ENCODE measurements around the gene LMAN1L. TPM values are rescaled to one million over a fixed set of nuclear protein-coding genes. Genes with fewer than 3 reads are reported as not detected.

LMAN1L gene
- total RNA-seq, 1 experiment from 2014 or later: not detected

GRCh38 chr15:74836846-74837245, 24.2 kb downstream of the LMAN1L start:
- H3K36me3 ChIP-seq (ENCODE audit: low read depth, low read length): no peaks in the 10 kb centered on the region
- no peaks in the 10 kb centered on the region for H4K20me1 ChIP-seq (ENCODE audit: low read length)
- intact Hi-C loops (cut with micrococcal nuclease): no loop called here
- H3K9me2 ChIP-seq (replicated peaks; ENCODE audit: low read length): no peaks in the 10 kb centered on the region
- DNase-seq (no peak), ATAC-seq (no peak)
- 0 out of 2 replicates have a peak, but pooled peaks cover 2% of the 10 kb centered on the region for H3K79me2 ChIP-seq (ENCODE audit: low read length)
- H3K4me1 ChIP-seq (ENCODE audit: insufficient read depth, low read length): peaks cover 2% of the 10 kb centered on the region
- H3K27ac ChIP-seq (ENCODE audit: low read length): no peak overlapping the region
- H3K9me3 ChIP-seq (ENCODE audit: low read length): no peaks in the 10 kb centered on the region
- CTCF ChIA-PET: interaction anchor here (0.7 kb wide), 1 partner anchor 47 kb away, joined by 3 read pairs; no protein-coding TSS in a partner anchor
- POLR2A ChIA-PET (ENCODE audit: unreplicated experiment): no interaction called here
- H3K4me2 ChIP-seq (ENCODE audit: low read length): no peak overlapping the region
- H3K4me3 ChIP-seq (ENCODE audit: low read length): no peak overlapping the region
- H2AFZ ChIP-seq (ENCODE audit: low read length): no peak overlapping the region
- no peaks in the 10 kb centered on the region for H3F3A ChIP-seq (ENCODE audit: low read length, unreplicated experiment)
- TF ChIP-seq EZH2 (IDR thresholded peaks at IDR 0.05; ENCODE audit: low read length, unreplicated experiment) (no peak), CTCF (conservative IDR thresholded peaks at IDR 0.05; ENCODE audit: low read depth, low read length) (no peak), EZH2phosphoT487 (IDR thresholded peaks at IDR 0.05; ENCODE audit: borderline replicate concordance, low read length) (no peak)
- H3K9ac ChIP-seq (ENCODE audit: low read length): no peak overlapping the region
- no peaks in the 10 kb centered on the region for H3K27me3 ChIP-seq (ENCODE audit: low read length)
- no TSS peak for BruUV-seq (replicated peaks)

- ChIA-PET POLR2A (ENCODE audit: unreplicated experiment) (no interaction called here), CTCF (no interaction called here)
- H3K27ac ChIP-seq (ENCODE audit: low read length): no peak overlapping the region
- no peak overlapping the region for H3K9ac ChIP-seq (ENCODE audit: low read length)
- BruUV-seq (replicated peaks): no TSS peak
- no peak for TF ChIP-seq CTCF (conservative IDR thresholded peaks at IDR 0.05; ENCODE audit: low read depth, low read length)
- no peak for TF ChIP-seq EZH2phosphoT487 (IDR thresholded peaks at IDR 0.05; ENCODE audit: borderline replicate concordance, low read length)
- TF ChIP-seq EZH2 (IDR thresholded peaks at IDR 0.05; ENCODE audit: low read length, unreplicated experiment): no peak
- no peaks in the 10 kb centered on the region for H3K9me2 ChIP-seq (replicated peaks; ENCODE audit: low read length)
- H2AFZ ChIP-seq (ENCODE audit: low read length): no peak overlapping the region
- H3K9me3 ChIP-seq (ENCODE audit: low read length): no peaks in the 10 kb centered on the region
- DNase-seq (no peak), ATAC-seq (no peak)
- no peaks in the 10 kb centered on the region for H4K20me1 ChIP-seq (ENCODE audit: low read length)
- H3K4me3 ChIP-seq (ENCODE audit: low read length): no peak overlapping the region
- no peaks in the 10 kb centered on the region for H3K27me3 ChIP-seq (ENCODE audit: low read length)
- H3K4me1 ChIP-seq (ENCODE audit: insufficient read depth, low read length): peaks cover 8% of the 10 kb centered on the region
- H3K4me2 ChIP-seq (ENCODE audit: low read length): no peak overlapping the region
- H3F3A ChIP-seq (ENCODE audit: low read length, unreplicated experiment): no peaks in the 10 kb centered on the region
- H3K36me3 ChIP-seq (ENCODE audit: low read depth, low read length): no peaks in the 10 kb centered on the region
- 0 out of 2 replicates have a peak, but pooled peaks cover 5% of the 10 kb centered on the region for H3K79me2 ChIP-seq (ENCODE audit: low read length)
- intact Hi-C loops (cut with micrococcal nuclease): no loop called here
Observed at GRCh38 chr15:74837482-74838136, 25.0 kb downstream of the LMAN1L start.

- no peak overlapping the region for H3K27ac ChIP-seq (ENCODE audit: low read length)
- H4K20me1 ChIP-seq (ENCODE audit: low read length): no peaks in the 10 kb centered on the region
- POLR2A ChIA-PET (ENCODE audit: unreplicated experiment): no interaction called here
Observed at GRCh38 chr15:74838137-74838516, 25.5 kb downstream of the LMAN1L start.

More at GRCh38 chr15:74838137-74838516, 25.5 kb downstream of the LMAN1L start:
- H3F3A ChIP-seq (ENCODE audit: low read length, unreplicated experiment): no peaks in the 10 kb centered on the region
- no peak overlapping the region for H3K9ac ChIP-seq (ENCODE audit: low read length)
- intact Hi-C loops (cut with micrococcal nuclease): no loop called here
- no peaks in the 10 kb centered on the region for H3K9me2 ChIP-seq (replicated peaks; ENCODE audit: low read length)
- no TSS peak for BruUV-seq (replicated peaks)
- no peaks in the 10 kb centered on the region for H3K9me3 ChIP-seq (ENCODE audit: low read length)
- no peaks in the 10 kb centered on the region for H3K36me3 ChIP-seq (ENCODE audit: low read depth, low read length)
- H3K27me3 ChIP-seq (ENCODE audit: low read length): no peaks in the 10 kb centered on the region
- DNase-seq (no peak), ATAC-seq (no peak)
- no peak overlapping the region for H3K4me2 ChIP-seq (ENCODE audit: low read length)
- CTCF ChIA-PET: no interaction called here
- H2AFZ ChIP-seq (ENCODE audit: low read length): no peak overlapping the region
- no peak for TF ChIP-seq EZH2 (IDR thresholded peaks at IDR 0.05; ENCODE audit: low read length, unreplicated experiment)
- no peak for TF ChIP-seq EZH2phosphoT487 (IDR thresholded peaks at IDR 0.05; ENCODE audit: borderline replicate concordance, low read length)
- no peak for TF ChIP-seq CTCF (conservative IDR thresholded peaks at IDR 0.05; ENCODE audit: low read depth, low read length)
- no peak overlapping the region for H3K4me3 ChIP-seq (ENCODE audit: low read length)
- peaks cover 8% of the 10 kb centered on the region for H3K4me1 ChIP-seq (ENCODE audit: insufficient read depth, low read length)
- 0 out of 2 replicates have a peak, but pooled peaks cover 5% of the 10 kb centered on the region for H3K79me2 ChIP-seq (ENCODE audit: low read length)

Data from PC-3 (cell line).